GM23248 (cell line): ENCODE results near the gene CACUL1. TPM values are rescaled to one million over a fixed set of nuclear protein-coding genes. Genes with fewer than 3 reads are reported as not detected.

Experiments used
- DNase-seq: peaks from one replicate; pipeline ENCODE4 v3.0.0-alpha.2; 2015
- H2AFZ ChIP-seq: fragments of 200-600 bp; sonication (generic); 2 replicates; pipeline ENCODE4 v1.6.1; 2016; ENCODE audit warnings: antibody characterized with exemption
- H3F3A ChIP-seq: fragments of 200-600 bp; sonication (generic); 2 replicates; pipeline ENCODE4 v1.6.1; 2016; ENCODE audit warnings: mild to moderate bottlenecking, antibody characterized with exemption, mixed run types; ENCODE audit not compliant: insufficient read depth
- H3K27ac ChIP-seq: fragments of 200-600 bp; sonication (generic); 2 replicates; pipeline ENCODE4 v1.5.1; 2016; ENCODE audit warnings: mild to moderate bottlenecking
- H3K27me3 ChIP-seq: fragments of 200-600 bp; sonication (generic); replicated peaks from 2 replicates; pipeline ENCODE4 v1.6.1; 2016; ENCODE audit warnings: mild to moderate bottlenecking; ENCODE audit not compliant: insufficient read depth
- H3K36me3 ChIP-seq: fragments of 200-600 bp; sonication (generic); 2 replicates; pipeline ENCODE4 v1.6.1; 2016; ENCODE audit warnings: low read depth, mild to moderate bottlenecking
- H3K4me1 ChIP-seq: fragments of 200-600 bp; sonication (generic); 2 replicates; pipeline ENCODE4 v1.6.1; 2016; ENCODE audit warnings: mild to moderate bottlenecking; ENCODE audit not compliant: insufficient read depth
- H3K4me2 ChIP-seq: fragments of 200-600 bp; sonication (generic); one replicate; pipeline ENCODE4 v1.6.1; 2016; ENCODE audit warnings: mild to moderate bottlenecking; ENCODE audit not compliant: unreplicated experiment
- H3K4me3 ChIP-seq: fragments of 200-600 bp; sonication (generic); 2 replicates; pipeline ENCODE4 v1.5.1; 2016; ENCODE audit warnings: mild to moderate bottlenecking
- H3K79me2 ChIP-seq: fragments of 200-600 bp; sonication (generic); 2 replicates; pipeline ENCODE4 v1.6.1; 2016; ENCODE audit warnings: mild to moderate bottlenecking; ENCODE audit not compliant: insufficient read depth
- H3K9ac ChIP-seq: fragments of 200-600 bp; sonication (generic); 2 replicates; pipeline ENCODE4 v1.6.1; 2016; ENCODE audit warnings: mild to moderate bottlenecking
- H3K9me2 ChIP-seq: fragments of 200-600 bp; sonication (generic); 2 replicates; pipeline ENCODE4 v1.6.1; 2016; ENCODE audit warnings: mixed run types, mild to moderate bottlenecking, moderate library complexity; ENCODE audit not compliant: insufficient read depth
- H3K9me3 ChIP-seq: fragments of 200-600 bp; sonication (generic); one replicate; pipeline ENCODE4 v1.6.1; 2017; ENCODE audit warnings: low read depth
- H4K20me1 ChIP-seq: fragments of 200-600 bp; sonication (generic); 2 replicates; pipeline ENCODE4 v1.6.0; 2016; ENCODE audit not compliant: insufficient read depth
- EZH2 ChIP-seq: fragments of 200-600 bp; sonication (generic); IDR thresholded peaks from 2 replicates; pipeline ENCODE4 v1.6.1; 2018; ENCODE audit warnings: antibody characterized with exemption, mild to moderate bottlenecking; ENCODE audit not compliant: insufficient read depth, poor library complexity, severe bottlenecking
- EZH2phosphoT487 ChIP-seq: fragments of 200-600 bp; sonication (generic); IDR thresholded peaks from 2 replicates; pipeline ENCODE4 v1.6.1; 2018; ENCODE audit warnings: antibody characterized with exemption, moderate library complexity, mild to moderate bottlenecking, low read depth; ENCODE audit not compliant: insufficient read depth
- WGBS, 2 experiments: methylation state at CpG; one replicate each; pipeline ENCODE4 v1.1.6; 2015 to 2017; ENCODE audit warnings: low lambda C conversion rate in 2 of 2, low coverage in 1 of 2; ENCODE audit errors: missing lambda C conversion rate in 2 of 2; 5-methylcytosine and 5-hydroxymethylcytosine counted together
- in situ Hi-C: fragments of 300-500 bp; cut with MboI; formaldehyde crosslinking; loops from 2 replicates; pipeline ENCODE4 v1.15.0; 2020
- polyA plus RNA-seq: library from polyadenylated mRNA; unstranded; fragments of >200 nt; fragmentation: Nextera tagmentation; extraction: Ambion mirVana; gene quantifications from 2 replicates; pipeline ENCODE4 v1.2.1, GENCODE V29; 2016
- total RNA-seq: library from RNA; depleted of rRNA; stranded (reverse); fragments of >200 nt; shearing (Covaris generic); gene quantifications from 2 replicates; pipeline ENCODE4 v1.2.3, GENCODE V29; 2014; rRNA removed

Gene CACUL1
- 14.8 and 18.8 TPM in 2 replicates for total RNA-seq
- 26.3 and 27.1 TPM in 2 replicates for polyA plus RNA-seq

DNA sequence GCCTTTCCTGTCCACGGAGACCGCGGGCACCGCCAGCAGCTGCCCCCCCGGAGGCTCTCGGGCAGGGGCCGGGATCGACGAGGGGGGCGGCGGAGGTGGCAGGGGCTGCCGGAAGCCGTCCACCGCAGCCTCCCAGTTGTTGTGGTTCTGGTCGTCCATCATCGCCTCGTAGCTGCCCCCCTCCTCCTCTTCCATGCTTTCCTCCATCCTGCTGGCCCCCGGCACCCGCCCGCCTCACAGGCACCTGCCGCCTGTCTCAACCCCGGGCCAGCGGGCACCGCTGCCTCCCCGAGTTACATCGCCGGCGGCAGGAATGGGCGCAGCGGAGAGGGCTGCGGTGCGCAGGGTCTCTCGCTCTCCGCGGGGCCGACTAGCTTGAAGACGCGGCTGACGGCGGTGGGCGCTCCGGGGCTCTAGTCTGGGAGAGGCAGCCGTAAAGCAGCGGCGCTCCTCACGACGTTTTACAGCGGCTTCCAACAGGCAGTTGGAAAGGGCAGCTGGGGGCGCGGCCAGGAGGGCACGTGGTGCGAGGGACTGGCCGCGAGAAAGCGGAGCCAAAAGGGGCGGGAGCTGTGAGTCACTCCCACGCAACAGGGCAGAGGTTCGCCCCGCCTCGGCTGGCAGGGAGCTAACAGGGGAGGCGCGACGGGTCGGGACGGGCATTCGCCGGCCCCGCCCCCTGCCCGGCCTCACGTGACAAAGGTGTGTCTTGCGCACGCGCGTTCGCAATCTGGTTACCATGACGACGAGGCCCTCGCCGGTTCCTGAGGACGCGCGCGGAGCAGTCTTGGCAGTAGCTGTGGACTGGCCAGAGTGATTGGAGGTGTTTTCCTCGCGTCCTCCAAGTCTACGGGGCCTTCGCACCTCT is at the start of gene CACUL1:
TSS of gene CACUL1 (minus strand) at position 415 of the 868 bp plus-strand sequence. CDS start at position 207, 208 bp downstream.
- H3K79me2 ChIP-seq: peaks cover 50% of the 10 kb centered on the region
- WGBS, 2 experiments: 0 to 2% methylated on average over 74 to 87 of the region's 87 CpGs
- H3K27ac ChIP-seq: peak within 1 kb of the TSS; percentile 62
- peak within 1 kb of the TSS; percentile 97 for H3K4me2 ChIP-seq
- H3F3A ChIP-seq: 0 out of 2 replicates have a peak, but pooled peaks cover 9% of the 10 kb centered on the region
- H3K36me3 ChIP-seq: no peaks in the 10 kb centered on the region
- peak; percentile 100 for DNase-seq
- no peak for TF ChIP-seq EZH2
- TF ChIP-seq EZH2phosphoT487: no peak
- peak within 1 kb of the TSS; percentile 100 for H2AFZ ChIP-seq
- peaks cover 19% of the 10 kb centered on the region for H3K4me1 ChIP-seq
- H3K9ac ChIP-seq: peak within 1 kb of the TSS; percentile 88
- 0 out of 2 replicates have a peak, but pooled peaks cover 4% of the 10 kb centered on the region for H4K20me1 ChIP-seq
- in situ Hi-C loops: no loop called here
- no peaks in the 10 kb centered on the region for H3K9me2 ChIP-seq
- H3K9me3 ChIP-seq: no peaks in the 10 kb centered on the region
- H3K27me3 ChIP-seq: no peaks in the 10 kb centered on the region
- H3K4me3 ChIP-seq: peak within 1 kb of the TSS; percentile 94

DNA sequence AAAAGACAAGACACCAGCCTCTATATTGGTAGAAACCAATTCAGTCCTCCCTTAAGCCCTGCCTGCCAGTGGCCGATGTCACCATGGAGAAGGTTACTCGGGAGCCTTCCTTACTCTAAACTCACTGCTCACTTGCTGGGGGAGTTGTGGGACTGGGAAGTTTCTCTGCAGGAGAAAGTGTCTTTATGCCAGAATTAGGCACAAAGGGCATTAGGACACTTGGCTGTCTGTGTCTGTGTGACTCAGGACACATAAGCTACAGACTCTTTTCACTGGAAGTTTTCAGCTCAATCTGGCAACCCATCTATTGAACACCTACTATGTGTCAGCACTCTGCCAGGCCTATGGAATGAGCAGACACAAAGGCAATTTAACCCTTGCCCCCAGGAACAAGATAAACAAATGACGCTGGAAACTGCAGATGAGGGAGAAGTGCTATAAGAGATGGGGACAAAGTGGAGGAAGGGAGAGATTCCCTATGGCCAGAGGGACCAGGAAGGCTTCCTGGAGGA is 49.5 kb upstream of the CACUL1 start:
- peaks cover 6% of the 10 kb centered on the region for H3K27me3 ChIP-seq
- in situ Hi-C loops: no loop called here
- WGBS, 2 experiments: 28 to 29% methylated on average over 3 of the region's 3 CpGs
- no peak for TF ChIP-seq EZH2
- TF ChIP-seq EZH2phosphoT487: no peak
- H3K4me2 ChIP-seq: no peak overlapping the region
- no peaks in the 10 kb centered on the region for H3K36me3 ChIP-seq
- H2AFZ ChIP-seq: no peak overlapping the region
- no peak overlapping the region for H3K4me3 ChIP-seq
- H3K9me3 ChIP-seq: no peaks in the 10 kb centered on the region
- H3K9ac ChIP-seq: no peak overlapping the region
- no peaks in the 10 kb centered on the region for H3F3A ChIP-seq
- no peaks in the 10 kb centered on the region for H3K9me2 ChIP-seq
- DNase-seq: no peak
- H4K20me1 ChIP-seq: no peaks in the 10 kb centered on the region
- H3K27ac ChIP-seq: no peak overlapping the region
- no peaks in the 10 kb centered on the region for H3K79me2 ChIP-seq
- H3K4me1 ChIP-seq: no peaks in the 10 kb centered on the region

DNA sequence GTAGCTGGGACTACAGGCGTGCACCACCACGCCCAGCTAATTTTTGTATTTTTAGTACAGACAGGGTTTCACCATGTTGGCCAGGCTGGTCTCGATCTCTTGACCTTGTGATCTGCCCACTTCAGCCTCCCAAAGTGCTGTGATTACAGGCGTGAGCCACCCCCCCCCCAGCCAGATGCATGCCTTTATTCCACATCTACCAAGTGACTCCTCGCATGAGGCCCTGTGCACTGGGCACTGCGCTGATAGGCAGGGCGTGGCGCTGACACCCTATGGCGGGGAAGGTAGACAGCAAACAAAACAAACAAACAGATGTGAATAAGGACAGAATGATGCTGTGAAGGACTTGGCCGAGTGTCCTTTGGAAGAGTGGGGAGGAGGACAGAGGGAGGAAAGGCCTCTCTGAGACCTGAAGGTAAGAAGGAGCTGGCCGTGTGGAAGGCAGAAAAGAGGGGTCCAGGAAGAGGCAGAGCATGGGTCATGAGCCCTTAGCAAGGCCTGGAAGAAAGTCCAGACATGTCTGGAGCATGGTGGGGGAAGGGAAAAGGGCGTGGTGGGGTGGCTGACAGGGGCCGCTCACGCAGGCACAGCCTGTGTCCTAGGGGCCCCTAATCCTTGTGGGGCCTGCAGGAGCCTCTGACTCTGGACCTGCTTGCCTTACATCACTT is 47.5 kb upstream of the CACUL1 start:
- H2AFZ ChIP-seq: no peak overlapping the region
- no peaks in the 10 kb centered on the region for H3K36me3 ChIP-seq
- no peaks in the 10 kb centered on the region for H3K79me2 ChIP-seq
- H3K27me3 ChIP-seq: peaks cover 6% of the 10 kb centered on the region
- in situ Hi-C loops: no loop called here
- H3K9ac ChIP-seq: no peak overlapping the region
- peaks cover 13% of the 10 kb centered on the region; the same call in 1 of the 2 replicates for H3F3A ChIP-seq
- H3K9me3 ChIP-seq: no peaks in the 10 kb centered on the region
- H4K20me1 ChIP-seq: no peaks in the 10 kb centered on the region
- H3K9me2 ChIP-seq: no peaks in the 10 kb centered on the region
- no peak for TF ChIP-seq EZH2phosphoT487
- TF ChIP-seq EZH2: no peak
- DNase-seq: no peak
- no peak overlapping the region for H3K4me3 ChIP-seq
- WGBS, 2 experiments: 74 to 77% methylated on average over 14 of the region's 14 CpGs
- no peak overlapping the region for H3K4me2 ChIP-seq
- H3K27ac ChIP-seq: no peak overlapping the region
- H3K4me1 ChIP-seq: peaks cover 9% of the 10 kb centered on the region

DNA sequence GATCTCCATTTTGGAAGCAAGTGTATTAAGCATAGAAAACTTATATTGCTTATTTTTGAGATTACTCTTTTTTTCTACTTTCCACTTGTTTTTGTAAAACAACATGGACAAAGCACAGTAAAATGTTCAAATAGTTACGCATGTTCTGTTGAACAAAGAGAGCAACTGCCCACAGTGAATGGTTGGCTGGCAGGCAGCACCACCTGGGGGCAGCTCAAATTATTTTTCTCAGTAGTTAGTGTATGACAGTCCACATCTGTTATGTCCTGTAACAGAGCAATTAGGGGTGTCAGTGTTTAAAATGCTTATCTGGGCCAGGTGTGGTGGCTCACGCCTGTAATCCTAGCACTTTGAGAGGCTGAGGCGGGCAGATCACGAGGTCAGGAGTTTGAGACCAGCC is 46.1 kb upstream of the CACUL1 start:
- in situ Hi-C loops: no loop called here
- 72 to 80% methylated on average over 4 of the region's 4 CpGs for WGBS, 2 experiments
- peaks cover 9% of the 10 kb centered on the region for H3K4me1 ChIP-seq
- no peaks in the 10 kb centered on the region for H3K79me2 ChIP-seq
- no peaks in the 10 kb centered on the region for H4K20me1 ChIP-seq
- H2AFZ ChIP-seq: no peak overlapping the region
- H3K9me3 ChIP-seq: no peaks in the 10 kb centered on the region
- H3F3A ChIP-seq: peaks cover 13% of the 10 kb centered on the region; the same call in 1 of the 2 replicates
- H3K4me2 ChIP-seq: no peak overlapping the region
- H3K4me3 ChIP-seq: no peak overlapping the region
- H3K36me3 ChIP-seq: no peaks in the 10 kb centered on the region
- H3K27ac ChIP-seq: no peak overlapping the region
- TF ChIP-seq EZH2 (no peak), EZH2phosphoT487 (no peak)
- no peak overlapping the region for H3K9ac ChIP-seq
- H3K9me2 ChIP-seq: no peaks in the 10 kb centered on the region
- peak; percentile 26 for DNase-seq
- H3K27me3 ChIP-seq: peaks cover 6% of the 10 kb centered on the region
